ENCODE measurements around the gene INPP5E. TPM values are rescaled to one million over a fixed set of nuclear protein-coding genes. Genes with fewer than 3 reads are reported as not detected.

INPP5E gene
- total RNA-seq, 1 experiment from 2014 or later, result 18.2 TPM

- H3K9me3 ChIP-seq (ENCODE audit: insufficient read depth, low read depth), result no peaks in the 10 kb centered on the region
- H2AFZ ChIP-seq, result no peak overlapping the region
- intact Hi-C loops (cut with micrococcal nuclease; ENCODE audit: unreplicated experiment), result no loop called here
- no peak for DNase-seq
- no peaks in the 10 kb centered on the region for H3F3A ChIP-seq (ENCODE audit: insufficient read depth, low read depth)
- no peak overlapping the region for H3K4me3 ChIP-seq
- H3K9me2 ChIP-seq (ENCODE audit: insufficient read depth), result no peaks in the 10 kb centered on the region
- H3K36me3 ChIP-seq (ENCODE audit: low read depth), result no peaks in the 10 kb centered on the region; the same call in 1 of the 2 replicates
- no peaks in the 10 kb centered on the region; the same call in 1 of the 2 replicates for H4K20me1 ChIP-seq (ENCODE audit: insufficient read depth)
- H3K79me2 ChIP-seq (ENCODE audit: low read depth), result no peaks in the 10 kb centered on the region
- H3K4me1 ChIP-seq (replicated peaks; ENCODE audit: insufficient read depth), result no peaks in the 10 kb centered on the region
- CTCF ChIA-PET, result no interaction called here
- no peak overlapping the region for H3K4me2 ChIP-seq
- no TSS peak for BruUV-seq (replicated peaks)
- H3K27ac ChIP-seq, result no peak overlapping the region
- TF ChIP-seq CTCF (conservative IDR thresholded peaks at IDR 0.05), result no peak
- TF ChIP-seq EZH2 (IDR thresholded peaks at IDR 0.05; ENCODE audit: low read depth), result no peak
- POLR2A ChIA-PET (ENCODE audit: unreplicated experiment), result no interaction called here
- no peaks in the 10 kb centered on the region for H3K27me3 ChIP-seq (ENCODE audit: insufficient read depth, low read depth)
These were observed 52.4 kb downstream of the INPP5E start for GRCh38 chr9:136387217-136387616.

- no TSS peak for BruUV-seq (replicated peaks)
- Histone ChIP-seq H2AFZ (no peak overlapping the region), H3F3A (ENCODE audit: insufficient read depth, low read depth) (no peaks in the 10 kb centered on the region), H3K9me3 (ENCODE audit: insufficient read depth, low read depth) (no peaks in the 10 kb centered on the region), H3K4me2 (no peak overlapping the region), H3K79me2 (ENCODE audit: low read depth) (no peaks in the 10 kb centered on the region), H3K27me3 (ENCODE audit: insufficient read depth, low read depth) (no peaks in the 10 kb centered on the region), H3K4me1 (replicated peaks; ENCODE audit: insufficient read depth) (no peaks in the 10 kb centered on the region), H4K20me1 (ENCODE audit: insufficient read depth) (no peaks in the 10 kb centered on the region; the same call in 1 of the 2 replicates), H3K36me3 (ENCODE audit: low read depth) (no peaks in the 10 kb centered on the region; the same call in 1 of the 2 replicates), H3K27ac (no peak overlapping the region), H3K9me2 (ENCODE audit: insufficient read depth) (no peaks in the 10 kb centered on the region), H3K4me3 (no peak overlapping the region)
- ChIA-PET POLR2A (ENCODE audit: unreplicated experiment) (interaction anchor here (1.2 kb wide), 1 partner anchor 23 kb away, joined by 4 read pairs; no protein-coding TSS in a partner anchor), CTCF (interaction anchor here (0.6 kb wide), 1 partner anchor 62 kb away, joined by 5 read pairs; no protein-coding TSS in a partner anchor)
- no peak for TF ChIP-seq EZH2 (IDR thresholded peaks at IDR 0.05; ENCODE audit: low read depth)
- TF ChIP-seq CTCF (conservative IDR thresholded peaks at IDR 0.05), result no peak
- DNase-seq, result no peak
- intact Hi-C loops (cut with micrococcal nuclease; ENCODE audit: unreplicated experiment), result no loop called here
These were observed 53.6 kb downstream of the INPP5E start for GRCh38 chr9:136386018-136386417.

GRCh38 chr9:136385015-136385414 lies 54.6 kb downstream of the INPP5E start:
- Histone ChIP-seq H3K4me3 (no peak overlapping the region), H3K79me2 (ENCODE audit: low read depth) (no peaks in the 10 kb centered on the region), H3K9me3 (ENCODE audit: insufficient read depth, low read depth) (no peaks in the 10 kb centered on the region), H3K4me1 (replicated peaks; ENCODE audit: insufficient read depth) (no peaks in the 10 kb centered on the region), H3K36me3 (ENCODE audit: low read depth) (no peaks in the 10 kb centered on the region; the same call in 1 of the 2 replicates), H3K9me2 (ENCODE audit: insufficient read depth) (no peaks in the 10 kb centered on the region), H3K4me2 (no peak overlapping the region), H3F3A (ENCODE audit: insufficient read depth, low read depth) (no peaks in the 10 kb centered on the region), H2AFZ (no peak overlapping the region), H4K20me1 (ENCODE audit: insufficient read depth) (no peaks in the 10 kb centered on the region; the same call in 1 of the 2 replicates), H3K27ac (no peak overlapping the region), H3K27me3 (ENCODE audit: insufficient read depth, low read depth) (no peaks in the 10 kb centered on the region)
- no TSS peak for BruUV-seq (replicated peaks)
- intact Hi-C loops (cut with micrococcal nuclease; ENCODE audit: unreplicated experiment), result no loop called here
- TF ChIP-seq CTCF (conservative IDR thresholded peaks at IDR 0.05), result no peak
- TF ChIP-seq EZH2 (IDR thresholded peaks at IDR 0.05; ENCODE audit: low read depth), result no peak
- ChIA-PET POLR2A (ENCODE audit: unreplicated experiment) (interaction anchor here (0.5 to 1.2 kb wide), 2 partner anchors 22 to 932 kb away, joined by 4 to 6 read pairs; no protein-coding TSS in a partner anchor), CTCF (no interaction called here)
- DNase-seq, result no peak

Data from PC-9 (cell line).